Inferior parietal cortex (tissue), 1 donor: ENCODE data around the gene ZNF772.

Source experiments
- DNase-seq: peaks from one replicate; pipeline ENCODE4 v3.0.0-alpha.2; 2016; ENCODE audit errors: extremely low spot score

The ZNF772 gene

DNA sequence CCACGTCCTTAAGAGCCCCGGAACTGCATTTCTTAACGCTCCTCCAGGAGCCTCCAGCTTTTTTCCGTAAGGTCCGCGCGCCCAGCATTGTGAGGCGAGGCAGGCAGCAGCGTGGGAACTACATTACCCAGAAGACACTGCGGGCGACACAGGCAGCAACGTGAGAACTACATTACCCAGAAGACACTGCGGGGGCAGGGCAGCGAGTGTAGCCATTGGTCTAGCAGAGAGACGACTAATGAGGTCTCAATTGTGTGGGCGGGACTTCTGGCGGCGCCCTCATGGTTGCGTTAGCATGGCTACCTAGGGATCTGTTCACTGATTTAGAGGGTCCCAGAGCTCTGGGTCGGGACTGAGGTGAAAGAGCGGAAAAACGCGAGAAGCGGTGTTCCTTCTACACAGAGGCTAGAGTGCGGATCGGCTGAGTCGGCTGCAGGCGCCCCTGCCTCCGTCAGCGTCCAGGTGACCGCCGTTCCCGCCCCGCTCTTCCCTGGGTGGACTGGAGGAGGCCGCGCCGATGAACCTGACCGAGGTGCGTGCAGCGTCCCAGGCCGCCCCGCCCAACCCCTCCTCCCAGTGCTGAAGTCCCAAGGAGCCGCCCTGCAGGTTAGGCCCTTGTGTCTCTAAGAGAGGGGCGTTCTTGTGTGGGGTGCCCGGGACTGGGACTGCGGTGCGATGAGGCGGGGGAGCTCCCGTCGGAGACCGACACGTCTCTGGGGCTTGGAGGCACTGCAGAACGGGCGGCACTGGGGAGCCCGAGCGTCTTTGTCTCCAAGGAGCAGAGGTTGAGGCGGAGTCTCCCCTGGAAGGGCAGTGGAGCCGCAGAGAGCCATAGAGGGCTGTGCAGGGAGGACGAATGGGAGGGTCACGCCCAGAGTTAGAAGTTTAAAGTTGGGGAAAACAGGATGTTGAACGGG, 42.0 kb downstream of the ZNF772 start, which contains the start of gene ZNF749:
TSS of gene ZNF749 (plus strand) at position 264 of the 917 bp plus-strand sequence. CDS start at position 518, 254 bp downstream.
- DNase-seq = peak; percentile 99

GRCh38 chr19:57434386-57435061, 42.8 kb downstream of the ZNF772 start:
- no peak for DNase-seq

GRCh38 chr19:57421037-57421436, 56.3 kb downstream of the ZNF772 start:
- DNase-seq = no peak

DNA sequence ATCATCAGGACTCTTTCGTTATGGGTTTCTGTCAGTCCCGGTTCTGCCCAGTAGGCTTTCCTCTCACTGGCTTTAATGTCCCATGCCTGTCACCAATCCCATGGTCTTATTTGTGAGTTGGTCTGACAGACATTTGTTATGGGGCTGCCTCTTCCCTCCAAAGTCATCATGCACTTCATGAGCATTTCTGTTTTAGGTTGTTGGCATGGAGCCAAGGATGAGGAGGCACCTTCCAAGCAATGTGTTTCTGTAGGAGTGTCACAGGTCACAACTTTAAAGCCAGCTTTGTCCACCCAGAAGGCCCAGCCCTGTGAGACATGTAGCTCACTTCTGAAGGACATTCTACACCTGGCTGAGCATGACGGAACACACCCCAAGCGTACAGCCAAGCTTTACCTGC, 57.9 kb downstream of the ZNF772 start:
- no peak for DNase-seq
